ENCODE measurements around the gene STRA6.

The STRA6 gene

DNA sequence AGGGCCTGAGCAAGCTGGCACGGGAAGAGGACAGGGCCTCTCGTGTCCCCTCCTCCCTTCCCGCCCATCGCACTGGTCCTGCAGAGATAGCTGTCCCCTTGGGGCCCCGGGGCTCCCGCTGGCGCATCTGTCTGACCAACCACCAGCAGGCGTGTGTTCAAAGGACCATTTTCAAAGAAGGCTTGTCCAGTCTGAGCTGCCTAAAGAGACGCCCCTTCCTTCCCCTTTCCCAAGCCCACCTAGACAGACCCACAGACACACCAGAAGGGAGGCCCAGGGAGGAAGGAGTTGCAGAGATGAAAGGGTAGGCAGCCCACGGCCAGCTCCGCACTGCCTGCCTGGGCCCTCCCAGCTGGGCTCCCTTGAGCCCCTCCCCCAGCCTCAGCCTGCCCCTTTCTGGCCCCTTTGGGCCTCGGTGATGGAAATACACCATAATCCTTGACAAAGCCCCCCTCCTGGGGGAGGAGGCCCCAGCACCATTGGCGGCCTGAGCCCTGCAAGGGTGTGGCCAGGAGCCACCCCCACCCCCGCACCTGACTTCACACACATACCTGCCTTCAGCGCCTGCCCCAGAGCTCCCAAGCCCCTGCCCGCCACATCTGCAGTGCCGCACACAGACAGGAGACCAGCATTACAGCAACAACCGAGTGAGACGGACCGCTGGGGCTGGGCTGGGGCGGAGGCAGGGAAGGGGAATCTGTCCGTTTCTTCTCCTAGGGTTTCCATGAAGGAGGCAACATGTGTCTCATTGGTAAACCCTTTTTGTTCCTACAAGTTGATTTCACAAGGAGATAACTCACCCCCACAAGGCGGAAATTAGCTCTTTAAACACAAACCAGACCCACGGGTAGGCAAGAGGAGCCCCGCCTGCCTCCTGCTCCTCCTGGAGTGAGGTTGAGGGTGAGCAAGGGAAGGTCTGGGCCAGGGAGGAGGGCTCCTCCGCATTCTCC, at the start of gene STRA6:
Gene STRA6 (minus strand): TSS at position 336 of the 950 bp plus-strand sequence. CDS start 520 bp downstream, outside the sequence.
- DNase-seq (ENCODE audit: low spot score), result no peak

- DNase-seq (ENCODE audit: low spot score), result no peak
These were observed 49.7 kb upstream of the STRA6 start for GRCh38 chr15:74252291-74252690.

DNA sequence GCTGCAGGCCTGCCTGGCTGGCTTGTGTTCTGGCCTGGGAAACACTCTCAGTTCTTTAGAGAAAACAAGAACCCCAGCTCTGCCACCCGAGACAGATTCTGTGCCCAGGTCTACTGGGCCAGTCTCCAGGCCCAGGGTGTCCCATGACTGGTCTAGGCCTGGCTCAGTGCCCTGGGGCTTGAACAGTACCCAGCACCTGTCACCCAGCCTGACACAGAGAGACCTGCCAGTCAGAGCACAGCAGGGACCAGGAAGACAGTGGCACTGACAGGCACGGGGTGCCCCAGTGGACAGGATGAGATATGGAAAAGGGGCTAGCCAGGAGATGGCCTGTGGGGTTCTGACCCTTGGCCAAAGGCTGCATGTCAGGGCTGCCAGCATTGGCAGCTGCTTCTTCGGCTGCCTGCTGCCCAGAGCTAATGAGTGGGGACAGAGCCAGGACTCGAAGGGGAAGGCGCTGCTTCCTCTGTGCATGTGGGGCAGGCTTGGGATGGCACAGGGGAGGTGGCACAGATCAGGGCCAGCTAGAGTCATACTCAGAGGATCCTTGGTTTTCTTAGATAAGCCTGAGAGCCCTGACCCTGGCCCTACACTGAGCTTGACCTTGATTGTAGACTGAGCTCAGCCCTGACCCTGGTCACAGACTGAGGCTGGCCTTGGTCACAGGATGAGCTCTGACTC, 48.7 kb upstream of the STRA6 start:
- DNase-seq (ENCODE audit: low spot score), result no peak

DNA sequence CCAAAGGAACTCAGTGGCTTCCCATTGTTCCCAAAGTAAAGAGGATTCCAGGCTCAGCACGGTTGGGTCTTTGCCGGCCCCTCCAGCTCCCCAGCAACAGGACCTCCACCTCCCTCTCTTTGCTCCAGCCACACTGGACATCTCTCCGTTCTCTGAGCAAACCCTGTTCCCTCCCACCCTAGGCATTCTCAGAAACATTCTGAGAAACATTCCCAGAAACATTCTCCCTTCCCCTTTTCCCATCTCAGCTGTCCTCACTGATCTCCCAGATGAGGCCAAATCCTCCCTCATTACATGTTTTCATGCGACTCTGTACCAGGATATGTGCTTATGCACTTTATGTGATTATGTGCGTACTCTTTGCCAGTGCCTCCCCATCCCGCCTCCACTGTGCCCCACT, 47.7 kb upstream of the STRA6 start:
- DNase-seq (ENCODE audit: low spot score), result no peak

- DNase-seq (ENCODE audit: low spot score), result no peak
These were observed 42.9 kb upstream of the STRA6 start for GRCh38 chr15:74245342-74245931.

DNA sequence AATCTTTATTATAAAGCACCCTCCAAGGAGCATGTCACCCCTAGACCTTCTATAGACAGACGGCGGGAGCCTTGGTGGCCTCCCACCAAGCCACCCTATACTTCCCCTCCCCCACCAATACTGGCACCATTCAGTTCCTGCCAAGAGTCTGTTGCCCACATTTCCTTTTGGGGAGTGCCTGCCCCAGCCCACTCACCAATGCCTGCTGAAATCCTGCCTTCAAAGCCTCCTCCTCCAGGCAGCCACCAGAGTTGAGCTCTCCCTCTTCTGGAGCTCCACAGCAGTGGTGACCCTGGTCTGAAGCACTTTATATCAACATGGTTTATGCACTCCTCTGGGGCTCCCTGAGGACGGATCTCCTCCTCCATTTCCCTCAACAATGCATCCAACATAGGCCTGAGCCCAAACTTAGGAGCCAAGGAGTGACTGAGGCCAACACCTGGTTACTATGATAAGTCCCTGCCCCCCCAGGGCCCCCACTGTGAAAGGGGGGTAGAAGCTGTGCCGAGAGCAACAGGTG, 42.3 kb upstream of the STRA6 start:
- no peak for DNase-seq (ENCODE audit: low spot score)

- DNase-seq (ENCODE audit: low spot score), result no peak
These were observed 40.8 kb upstream of the STRA6 start for GRCh38 chr15:74243431-74243830.

GRCh38 chr15:74242441-74243185, 40.0 kb upstream of the STRA6 start:
- DNase-seq (ENCODE audit: low spot score), result no peak

GRCh38 chr15:74240897-74241614, 38.5 kb upstream of the STRA6 start:
- no peak for DNase-seq (ENCODE audit: low spot score)

DNA sequence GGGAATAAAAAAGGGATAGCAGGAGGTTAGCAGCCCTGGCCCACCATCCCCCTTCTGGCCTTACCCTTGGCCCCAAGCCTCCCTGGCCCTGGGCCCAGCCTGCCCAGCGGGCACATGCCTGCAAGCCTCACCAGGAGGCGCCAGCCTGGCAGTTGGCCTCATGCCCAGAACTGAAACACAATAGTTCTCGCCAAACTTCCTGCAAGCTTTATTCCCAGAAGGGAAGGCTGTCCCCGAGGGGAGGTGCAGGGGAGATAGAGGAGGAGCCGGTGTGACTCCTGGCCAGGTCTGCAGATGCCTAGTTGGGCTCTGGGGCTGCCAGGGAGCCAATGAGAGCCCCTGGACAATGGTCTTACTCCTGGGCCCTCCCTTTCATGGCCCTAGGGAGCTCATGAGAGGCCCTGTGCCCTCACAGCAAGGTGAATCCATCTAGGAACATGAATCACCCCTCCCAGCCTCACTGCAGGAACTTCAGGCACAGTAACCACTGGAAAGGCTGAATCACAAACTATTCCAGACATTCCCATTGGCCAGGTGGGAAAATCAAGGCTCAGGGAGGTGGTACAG, 37.5 kb upstream of the STRA6 start:
- DNase-seq (ENCODE audit: low spot score), result no peak

GRCh38 chr15:74239051-74239705, 36.6 kb upstream of the STRA6 start:
- DNase-seq (ENCODE audit: low spot score), result no peak

- no peak for DNase-seq (ENCODE audit: low spot score)
These were observed 33.4 kb upstream of the STRA6 start, which contains the start of gene CCDC33 for GRCh38 chr15:74235962-74236361. CCDC33 (plus strand) TSS chr15:74236326; CDS start chr15:74236720, 394 bp downstream.

DNA sequence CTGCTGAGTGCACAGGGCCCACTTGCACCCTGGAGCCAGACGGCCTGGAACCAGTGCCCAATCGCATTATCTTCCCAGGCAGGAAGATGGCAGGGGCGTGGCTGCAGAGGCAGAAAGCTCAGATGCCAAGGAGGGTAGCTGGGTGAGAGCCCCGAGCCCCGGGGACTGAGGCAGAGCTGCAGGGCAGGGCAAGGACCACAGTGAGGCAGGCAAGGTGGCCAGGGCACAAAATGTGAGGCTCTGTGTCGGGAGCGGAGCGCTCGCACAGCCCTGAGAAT, 31.9 kb upstream of the STRA6 start:
- DNase-seq (ENCODE audit: low spot score), result no peak

GRCh38 chr15:74233851-74234597, 31.4 kb upstream of the STRA6 start:
- DNase-seq (ENCODE audit: low spot score), result no peak

GRCh38 chr15:74233373-74233772, 30.8 kb upstream of the STRA6 start:
- DNase-seq (ENCODE audit: low spot score), result no peak

- no peak for DNase-seq (ENCODE audit: low spot score)
These were observed 28.9 kb upstream of the STRA6 start for GRCh38 chr15:74231475-74231874.

DNA sequence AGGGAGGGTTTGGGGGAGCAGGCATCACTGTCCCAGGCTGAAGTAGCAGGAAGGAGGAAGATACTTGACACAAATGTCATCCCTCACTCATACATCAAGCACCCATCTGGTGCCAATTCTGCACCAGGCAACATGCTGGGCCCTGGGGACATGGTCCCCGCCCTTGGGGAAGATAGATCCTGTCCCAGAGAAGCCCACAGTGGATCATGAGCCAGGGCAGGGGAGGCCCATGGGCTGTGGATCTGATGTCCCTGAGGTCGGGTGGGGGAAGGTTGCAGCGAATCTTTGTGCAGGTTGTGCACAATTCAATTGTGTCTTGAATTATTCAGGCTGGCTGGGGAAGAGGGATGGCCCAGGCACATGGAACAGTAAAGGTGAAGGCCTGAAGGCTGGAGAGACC, 27.1 kb upstream of the STRA6 start:
- DNase-seq (ENCODE audit: low spot score), result no peak

DNA sequence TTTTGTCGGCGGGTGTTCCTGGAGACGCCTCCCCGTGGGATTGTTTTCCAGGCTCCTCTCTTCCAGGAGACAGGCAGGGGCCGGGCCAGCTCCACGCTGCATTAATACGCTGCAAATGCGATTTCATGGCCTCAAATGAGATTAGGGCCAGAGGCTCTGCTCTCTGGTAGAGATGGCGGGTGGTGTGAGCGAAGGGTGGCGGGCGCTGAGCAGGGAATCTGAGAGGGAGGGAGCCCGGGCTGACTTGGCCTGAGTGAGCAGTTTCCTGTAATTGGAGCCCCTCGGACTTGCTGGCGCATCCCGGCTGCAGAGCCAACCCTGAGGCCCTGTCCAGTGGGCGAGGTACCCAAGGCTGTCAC, 26.1 kb upstream of the STRA6 start:
- DNase-seq (ENCODE audit: low spot score), result no peak

GRCh38 chr15:74227968-74228722, 25.6 kb upstream of the STRA6 start:
- no peak for DNase-seq (ENCODE audit: low spot score)

Data from HuH-7.5 (cell line).